Measurements from ENCODE around the gene TBX5.

GRCh38 chr12:114441545-114441944, 35.6 kb upstream of the TBX5 start:
- no peak for TF ChIP-seq CTCF (IDR thresholded peaks at IDR 0.05)
- TF ChIP-seq EP300 (IDR thresholded peaks at IDR 0.05): no peak
- TF ChIP-seq POLR2A (IDR thresholded peaks at IDR 0.05): no peak
